GM12878 (cell line): ENCODE measurements around the gene DNMBP. TPM values are rescaled to one million over a fixed set of nuclear protein-coding genes. Genes with fewer than 3 reads are reported as not detected.
A peak's percentile ranks its signal among the peaks of the same experiment; 100 is the strongest.
"Not testable (repeated sequence)": the region's sequence is repeated elsewhere in the genome, so short reads cannot be mapped to it uniquely, and the experiment has no call there.

Experiments
- ATAC-seq: fragments of 200-7000 bp; cut with Tn5 transposase; 3 replicates; pipeline ENCODE4 v1.9.1; 2020; ENCODE audit warnings: mild to moderate bottlenecking, moderate library complexity
- BruUV-seq: library from RNA; stranded (reverse); fragments of 400-500 nt; replicated peaks from 2 replicates; lab custom pipeline; 2021; lab: Mats Ljungman, UMichigan
- CTCF ChIA-PET: fragments of 300-600 bp; sonication (Branson Sonifier 250); formaldehyde crosslinking; extraction: SDS; loops from one replicate; lab custom pipeline; 2021; ENCODE audit warnings: inconsistent platforms; lab: Yijun Ruan, JAX
- POLR2A ChIA-PET: fragments of 350-600 bp; formaldehyde crosslinking; extraction: SDS; loops from one replicate; lab custom pipeline; 2021; ENCODE audit warnings: inconsistent platforms; lab: Charles Lee
- RAD21 ChIA-PET: fragments of 300-600 bp; sonication (Branson Sonifier 250); formaldehyde crosslinking; loops from one replicate; lab custom pipeline; 2023; ENCODE audit warnings: antibody characterized with exemption; ENCODE audit not compliant: unreplicated experiment; lab: Charles Lee
- SMC1A ChIA-PET: fragments of 300-600 bp; sonication (Branson Sonifier 250); formaldehyde crosslinking; loops from one replicate; lab custom pipeline; 2023; ENCODE audit not compliant: unreplicated experiment, uncharacterized antibody; lab: Charles Lee
- DNase-seq: peaks from one replicate; pipeline ENCODE4 v3.0.0-alpha.2; 2011; ENCODE audit warnings: low read depth, low spot score
- FAIRE-seq: peaks from 3 replicates; lab custom pipeline; 2011; peaks lifted over from hg19 to GRCh38; lab: Jason Lieb, UNC
- H2AFZ ChIP-seq: 2 replicates; pipeline ENCODE4 v1.6.0; 2011; ENCODE audit warnings: low read depth, low read length, control low read depth; ENCODE audit not compliant: control insufficient read depth
- H3K27ac ChIP-seq: 2 replicates; pipeline ENCODE4 v1.5.1; 2011; ENCODE audit warnings: control low read depth; ENCODE audit not compliant: control insufficient read depth, insufficient read depth
- H3K27me3 ChIP-seq, 2 experiments: replicated peaks in 1 of 2; 2 replicates each; pipeline versions ENCODE4 v1.6.0 to v1.6.1; 2011; ENCODE audit warnings: low read length in 1 of 2; ENCODE audit not compliant: control insufficient read depth in 2 of 2, insufficient read depth in 2 of 2
- H3K36me3 ChIP-seq, 2 experiments: 2 replicates each; pipeline ENCODE4 v1.5.1; 2011; ENCODE audit warnings: low read length in 1 of 2; ENCODE audit not compliant: control insufficient read depth in 2 of 2, insufficient read depth in 2 of 2
- H3K4me1 ChIP-seq: 2 replicates; pipeline ENCODE4 v1.6.1; 2011; ENCODE audit warnings: mild to moderate bottlenecking, low read length, moderate library complexity, mixed read lengths; ENCODE audit not compliant: control insufficient read depth, insufficient read depth
- H3K4me2 ChIP-seq: 2 replicates; pipeline ENCODE4 v1.6.0; 2011; ENCODE audit warnings: control low read depth; ENCODE audit not compliant: control insufficient read depth, insufficient read depth
- H3K4me3 ChIP-seq: fragments of 200-600 bp; sonication (generic); 2 replicates; pipeline ENCODE4 v1.5.1; 2016
- H3K79me2 ChIP-seq: 2 replicates; pipeline ENCODE4 v1.6.0; 2011; ENCODE audit warnings: low read length; ENCODE audit not compliant: control insufficient read depth, insufficient read depth
- H3K9ac ChIP-seq: 2 replicates; pipeline ENCODE4 v1.8.0; 2011; ENCODE audit warnings: low read length, control low read depth, mixed read lengths; ENCODE audit not compliant: control insufficient read depth, insufficient read depth
- H3K9me3 ChIP-seq: replicated peaks from 3 replicates; pipeline ENCODE4 v1.5.1; 2011; ENCODE audit warnings: mild to moderate bottlenecking, low read length; ENCODE audit not compliant: control insufficient read depth, insufficient read depth
- H4K20me1 ChIP-seq: 2 replicates; pipeline ENCODE4 v1.6.0; 2011; ENCODE audit not compliant: control insufficient read depth, insufficient read depth
- BMI1 ChIP-seq: fragments of 450-650 bp; IDR thresholded peaks from 2 replicates; pipeline ENCODE4 v1.6.1; 2016; ENCODE audit warnings: mild to moderate bottlenecking, moderate library complexity, borderline replicate concordance
- BRCA1 ChIP-seq: IDR thresholded peaks from 2 replicates; pipeline ENCODE4 v1.6.1; 2011; ENCODE audit warnings: low read depth, low read length, improper control_type of control experiment
- IKZF2 ChIP-seq, 2 experiments: fragments of 450-650 bp; IDR thresholded peaks; 2 replicates each; pipeline ENCODE4 v1.6.1; 2017; ENCODE audit warnings: mild to moderate bottlenecking in 2 of 2, moderate library complexity in 2 of 2
- RAD51 ChIP-seq: fragments of 450-650 bp; IDR thresholded peaks from 2 replicates; pipeline ENCODE4 v1.6.1; 2016; ENCODE audit warnings: moderate library complexity, mild to moderate bottlenecking, inconsistent platforms
- RB1 ChIP-seq: fragments of 450-650 bp; formaldehyde crosslinking; IDR thresholded peaks from 2 replicates; pipeline ENCODE4 v1.6.1; 2017; ENCODE audit warnings: mild to moderate bottlenecking, borderline replicate concordance
- RELB ChIP-seq: fragments of 450-650 bp; IDR thresholded peaks from 2 replicates; pipeline ENCODE4 v1.6.1; 2017; ENCODE audit warnings: low read depth, mild to moderate bottlenecking, moderate library complexity
- ZNF687 ChIP-seq: fragments of 450-650 bp; IDR thresholded peaks from 2 replicates; pipeline ENCODE4 v1.6.1; 2017; ENCODE audit warnings: mild to moderate bottlenecking, moderate library complexity
- WGBS: methylation state at CpG from one replicate; pipeline ENCODE4 v1.1.6; 2016; ENCODE audit warnings: low lambda C conversion rate; ENCODE audit not compliant: insufficient replicate concordance, insufficient coverage; ENCODE audit errors: missing lambda C conversion rate; 5-methylcytosine and 5-hydroxymethylcytosine counted together
- in situ Hi-C: fragments of 300-500 bp; cut with MboI; formaldehyde crosslinking; loops from 9 replicates; pipeline ENCODE4 v1.14.3; 2018; ENCODE audit warnings: mixed read lengths
- intact Hi-C: fragments of 100-400 bp; cut with micrococcal nuclease; formaldehyde crosslinking; loops from one replicate; pipeline ENCODE4 v1.14.2; 2022; ENCODE audit not compliant: unreplicated experiment
- polyA plus RNA-seq, 11 experiments: library from polyadenylated mRNA; depleted of rRNA in 4 of 11; unstranded in 6 of 11; stranded (reverse) in 5 of 11; fragments of >200 nt; fragmentation: Nextera tagmentation in 4 of 11; fragmentation: Illumina TruSeq in 1 of 11; extraction: Ambion mirVana in 4 of 11; extraction: Trizol in 1 of 11; gene quantifications; 1 replicate in 1 of 11; 2 replicates in 10 of 11; pipeline versions ENCODE4 v1.2.1 to v1.2.3, GENCODE V29; 2011 to 2016; ENCODE audit warnings: inconsistent platforms in 2 of 11, missing spikeins in 2 of 11, low read depth in 1 of 11
- total RNA-seq, 4 experiments: library from RNA; depleted of rRNA in 3 of 4; stranded (reverse); fragments of >200 nt in 3 of 4; fragmentation: Illumina TruSeq in 1 of 4; extraction: Trizol in 1 of 4; gene quantifications; 2 replicates each; pipeline versions ENCODE4 v1.2.1 to v1.2.3, GENCODE V29; 2013 to 2021

DNMBP gene
- total and polyA plus RNA-seq, 10 of the 15 experiments (the other 5 are each of a cell fraction or from before 2014, with no cell fraction given) = 7.1 to 45.0 (median 22.0) TPM

GRCh38 chr10:99985637-99986036 lies 24.1 kb downstream of the DNMBP start:
- H3K4me3 ChIP-seq, H4K20me1 ChIP-seq, FAIRE-seq, BruUV-seq, intact Hi-C loops, DNase-seq, H3K27me3 ChIP-seq, in situ Hi-C loops, ATAC-seq, H2AFZ ChIP-seq, H3K9me3 ChIP-seq, H3K9ac ChIP-seq: not testable (repeated sequence)
- WGBS = 98% methylated on average over 5 of the region's 5 CpGs
- Histone ChIP-seq H3K27ac (peak overlapping the region; percentile 90; the same call in 1 of the 2 replicates), H3K4me2 (peak overlapping the region; percentile 87; the same call in 1 of the 2 replicates), H3K79me2 (peaks cover 91% of the 10 kb centered on the region), H3K36me3 (peaks cover 0 to 16% of the 10 kb centered on the region in 2 experiments; a peak in 2 of 4 replicates), H3K4me1 (peaks cover 44% of the 10 kb centered on the region)
- CTCF ChIA-PET = interaction anchor here (4.5 to 16.3 kb wide), 2 partner anchors 10 to 24 kb away, joined by 29 to 318 read pairs; partner anchors contain the start of gene DNMBP
- SMC1A ChIA-PET = interaction anchor here (1.0 to 17.5 kb wide), 4 partner anchors 10 to 86 kb away, joined by 4 to 531 read pairs (median 37); partner anchors contain the start of gene DNMBP
- RAD21 ChIA-PET = interaction anchor here (1.4 to 15.1 kb wide), 5 partner anchors 9 to 60 kb away, joined by 5 to 255 read pairs (median 12); partner anchors contain the start of gene DNMBP
- POLR2A ChIA-PET = interaction anchor here (1.1 to 9.5 kb wide), 5 partner anchors 9 to 365 kb away, joined by 3 to 124 read pairs (median 11); partner anchors contain the start of genes DNMBP and SLC25A28

GRCh38 chr10:99984211-99985034 lies 25.3 kb downstream of the DNMBP start:
- Histone ChIP-seq H3K27ac (peak overlapping the region; percentile 90), H3K9ac (peak overlapping the region; percentile 79)
- peak; percentile 78 for ATAC-seq
- TF ChIP-seq RELB (no peak), RAD51 (0 out of 2 replicates have a peak, but pooled peaks have one; percentile 16), RB1 (no peak), IKZF2 (IDR thresholded peaks at IDR 0.05) (0 out of 4 replicates have a peak, but pooled peaks of 1 of the 2 experiments have one; percentile 12), ZNF687 (0 out of 2 replicates have a peak, but pooled peaks have one; percentile 35), BMI1 (no peak), BRCA1 (no peak)

More at GRCh38 chr10:99984211-99985034, 25.3 kb downstream of the DNMBP start:
- BruUV-seq = no TSS peak
- FAIRE-seq (peak; percentile 70), DNase-seq (peak; percentile 53)
- Histone ChIP-seq H3K79me2 (peaks cover 93% of the 10 kb centered on the region), H3K9me3 (no peaks in the 10 kb centered on the region), H2AFZ (no peak overlapping the region), H3K4me3 (peak overlapping the region; percentile 37), H3K4me2 (peak overlapping the region; percentile 87), H3K4me1 (peaks cover 55% of the 10 kb centered on the region), H3K36me3 (peaks cover 0 to 11% of the 10 kb centered on the region in 2 experiments; a peak in 2 of 4 replicates), H3K27me3 (no peaks in the 10 kb centered on the region), H4K20me1 (no peaks in the 10 kb centered on the region)
- in situ Hi-C loops = no loop called here
- intact Hi-C loops = no loop called here
- CTCF ChIA-PET = interaction anchor here (1.1 to 16.3 kb wide), 8 partner anchors 8 to 354 kb away, joined by 3 to 318 read pairs (median 13); partner anchors contain the start of gene DNMBP
- 20% methylated on average over 5 of the region's 5 CpGs for WGBS
- POLR2A ChIA-PET = interaction anchor here (1.2 to 9.5 kb wide), 8 partner anchors 8 to 22 kb away, joined by 3 to 124 read pairs (median 9); partner anchors contain the start of gene DNMBP
- RAD21 ChIA-PET = interaction anchor here (0.5 to 15.1 kb wide), 10 partner anchors 8 to 68 kb away, joined by 3 to 255 read pairs (median 10); partner anchors contain the start of gene DNMBP
- SMC1A ChIA-PET = interaction anchor here (0.6 to 17.5 kb wide), 8 partner anchors 9 to 520 kb away, joined by 3 to 531 read pairs (median 4); partner anchors contain the start of gene DNMBP
